HG03354 (cell line): ENCODE results near the gene TOR2A.

Experiments used
- ATAC-seq: cut with Tn5 transposase; IDR thresholded peaks from one replicate; pipeline ENCODE4 v1.9.1; 2021; ENCODE audit warnings: mild to moderate bottlenecking; ENCODE audit not compliant: unreplicated experiment, poor library complexity, severe bottlenecking

The TOR2A gene

DNA sequence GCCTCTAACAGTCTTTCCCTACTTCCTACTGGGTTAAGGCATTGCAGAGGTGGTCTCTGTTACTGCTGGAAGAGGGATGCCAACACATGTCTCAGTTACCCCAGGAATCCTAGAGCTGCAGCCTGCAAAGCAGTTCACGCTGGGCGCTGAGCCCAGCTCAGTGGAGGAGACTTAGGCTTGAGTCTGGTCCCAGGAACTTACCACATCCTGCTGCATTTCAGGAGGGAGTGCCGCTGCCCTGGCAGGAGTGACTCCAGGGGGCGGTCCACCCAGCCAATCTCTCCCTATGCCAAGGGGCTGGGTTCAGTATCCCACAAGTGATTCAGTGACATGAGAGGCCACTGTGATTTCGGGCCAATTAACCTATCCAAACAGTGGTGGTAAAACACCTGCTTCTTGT lies 11.7 kb downstream of the TOR2A start:
- ATAC-seq = no peak

- no peak for ATAC-seq
Measured at GRCh38 chr9:127723013-127723412, 12.1 kb downstream of the TOR2A start.

GRCh38 chr9:127722055-127722745 lies 12.9 kb downstream of the TOR2A start:
- no peak for ATAC-seq

GRCh38 chr9:127721391-127721821 lies 13.7 kb downstream of the TOR2A start:
- no peak for ATAC-seq

DNA sequence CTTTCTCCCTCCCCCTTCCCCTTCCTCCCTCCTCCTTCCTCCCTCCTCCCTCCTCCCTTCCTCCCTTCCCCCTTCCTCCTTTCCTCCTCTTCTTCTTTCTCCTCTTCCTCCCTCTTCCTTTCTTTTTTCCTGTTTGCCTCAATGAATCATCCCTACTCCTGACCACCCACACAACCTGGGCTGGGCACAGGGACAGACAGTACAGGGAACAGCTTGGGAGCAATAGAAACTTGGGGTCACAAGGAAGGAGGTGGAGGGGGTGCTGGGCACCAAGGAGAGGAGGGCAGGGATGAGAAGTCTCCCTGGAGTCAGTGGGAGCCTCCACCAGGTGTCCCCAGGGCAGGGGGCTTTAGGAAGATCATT lies 14.2 kb downstream of the TOR2A start:
- no peak for ATAC-seq

- no peak for ATAC-seq
Measured at GRCh38 chr9:127720031-127720864, 14.8 kb downstream of the TOR2A start.

- no peak for ATAC-seq
Measured at GRCh38 chr9:127717766-127718165, 17.3 kb downstream of the TOR2A start.

- ATAC-seq = no peak
Measured at GRCh38 chr9:127716412-127716811, 18.7 kb downstream of the TOR2A start.

DNA sequence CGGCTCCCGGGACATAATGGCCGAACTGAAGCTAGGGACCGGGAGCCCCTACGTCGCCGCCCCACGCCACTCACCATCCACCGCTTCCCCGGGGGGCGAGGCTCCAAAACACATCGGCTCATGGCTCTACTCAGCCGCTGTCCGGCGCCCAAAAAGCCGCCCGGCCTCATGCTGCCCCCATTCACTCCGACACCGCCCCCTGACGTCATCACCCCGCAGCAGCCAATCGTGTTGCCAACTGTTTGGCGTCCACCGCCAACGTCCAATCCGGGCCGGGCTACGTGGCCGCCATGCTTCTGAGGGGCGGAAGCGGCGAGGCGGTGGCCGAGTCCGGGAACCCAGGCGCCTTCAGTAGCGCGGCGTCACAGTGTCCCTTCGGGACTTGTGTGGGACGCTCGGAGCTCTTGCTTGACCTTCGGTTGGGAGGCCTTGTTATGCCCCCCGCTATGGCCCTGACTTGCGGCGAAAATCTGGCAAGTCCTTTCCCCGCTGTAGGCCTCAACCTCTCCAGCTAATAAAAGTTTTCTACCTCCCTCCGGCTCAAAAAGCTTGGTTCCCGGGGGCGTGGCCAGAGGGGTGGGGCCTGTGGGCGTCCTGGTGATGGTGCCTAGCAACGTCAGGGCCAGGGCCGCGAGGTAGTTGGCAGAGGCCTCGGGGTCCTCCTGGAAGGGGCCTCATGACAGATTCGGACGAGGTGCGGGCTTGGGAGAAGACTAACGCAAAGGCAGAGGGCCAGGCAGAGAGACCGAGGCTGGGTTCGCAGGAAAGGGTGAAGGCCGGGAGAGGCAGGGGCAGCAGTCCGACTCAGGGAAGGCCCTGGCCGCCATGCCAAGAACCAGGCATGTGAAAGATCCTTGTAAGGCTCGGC lies 19.4 kb downstream of the TOR2A start, which contains the start of the genes PTRH1 and TTC16:
Gene PTRH1, minus strand, starts transcription at position 194 of the 868 bp plus-strand sequence. Its CDS starts 24 bp downstream, at position 170.
Gene TTC16, plus strand, starts transcription at position 610 of the 868 bp plus-strand sequence. Its CDS starts 67 bp downstream, at position 677.
- ATAC-seq = peak; percentile 94

- peak; percentile 4 for ATAC-seq
Measured at GRCh38 chr9:127714951-127715469, 20.1 kb downstream of the TOR2A start.

- ATAC-seq = no peak
Measured at GRCh38 chr9:127714020-127714750, 20.9 kb downstream of the TOR2A start.

- ATAC-seq = no peak
Measured at GRCh38 chr9:127712867-127713266, 22.2 kb downstream of the TOR2A start.

GRCh38 chr9:127712371-127712770 lies 22.7 kb downstream of the TOR2A start:
- no peak for ATAC-seq

DNA sequence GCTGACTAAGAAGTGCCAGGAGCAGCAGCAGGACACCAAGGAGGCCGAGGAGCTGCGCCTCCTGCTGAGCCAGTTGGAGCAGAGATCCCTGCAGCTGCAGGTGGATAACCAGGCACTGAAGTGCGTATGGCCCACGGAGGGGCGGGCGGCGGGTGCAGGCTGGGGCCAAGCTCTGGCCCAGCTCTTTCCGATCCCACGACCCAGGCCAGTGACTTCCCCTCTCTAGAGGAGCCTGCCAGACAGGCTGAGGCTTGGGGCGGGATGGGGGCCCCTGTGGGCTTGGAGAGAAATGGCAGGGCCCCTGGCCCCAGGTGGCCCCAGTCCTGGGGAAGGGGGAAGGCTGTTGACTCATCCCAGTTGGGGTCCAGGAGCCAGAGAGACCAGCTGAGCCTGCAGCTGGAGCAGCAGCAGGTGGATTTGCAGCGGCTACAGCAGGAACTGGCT lies 23.2 kb downstream of the TOR2A start:
- no peak for ATAC-seq

GRCh38 chr9:127711226-127711701 lies 23.8 kb downstream of the TOR2A start:
- ATAC-seq = no peak

DNA sequence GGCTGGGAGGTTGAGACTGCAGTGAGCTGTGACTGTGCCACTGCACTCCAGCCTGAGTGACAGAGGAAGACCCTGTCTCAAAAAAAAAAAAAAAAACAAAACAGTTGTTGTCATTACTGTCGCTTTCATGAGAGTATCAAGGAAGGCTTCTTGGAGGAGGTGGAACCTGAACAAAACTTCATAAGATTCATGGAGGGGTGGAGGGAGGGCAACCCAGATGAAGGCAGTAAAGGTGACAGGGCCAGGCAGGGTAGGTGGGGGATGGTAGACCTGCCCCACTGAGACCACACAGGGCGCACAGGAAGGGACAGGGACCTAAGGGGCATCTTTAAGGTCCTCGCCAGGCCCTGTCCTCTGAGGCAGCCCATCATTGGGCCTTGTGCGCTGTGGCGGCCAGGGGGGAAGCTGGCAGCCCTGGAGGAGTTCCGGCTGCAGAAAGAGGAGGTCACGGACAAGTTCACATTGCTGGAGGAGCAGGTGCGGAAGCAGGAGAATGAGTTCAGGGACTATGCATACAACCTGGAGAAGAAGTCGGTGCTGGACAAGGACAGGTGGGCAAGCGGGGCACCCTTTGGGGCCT lies 24.8 kb downstream of the TOR2A start:
- ATAC-seq = no peak

- ATAC-seq = no peak
Measured at GRCh38 chr9:127708952-127709587, 26.0 kb downstream of the TOR2A start.

- no peak for ATAC-seq
Measured at GRCh38 chr9:127707766-127708165, 27.3 kb downstream of the TOR2A start.
